Frontal cortex (tissue), 4 donors: Measurements from ENCODE around the gene RNF130. TPM values are rescaled to one million over a fixed set of nuclear protein-coding genes. Genes with fewer than 3 reads are reported as not detected.

Experiments
- DNase-seq, 2 donors: peaks; one replicate each; pipeline ENCODE4 v3.0.0; 2012; ENCODE audit warnings: low spot score in 2 of 2
- FAIRE-seq: peaks from 2 replicates; lab custom pipeline; 2012; peaks lifted over from hg19 to GRCh38; lab: Jason Lieb, UNC
- total RNA-seq: library from RNA; depleted of rRNA; stranded (reverse); fragments of >200 nt; gene quantifications from one replicate; pipeline ENCODE4 v1.2.3, GENCODE V29; 2014
- donor health status: control.
- donor health status: control.
- donor health status: control.

RNF130 gene
- total RNA-seq = 56.7 TPM

GRCh38 chr5:180071531-180072255, at the start of gene RNF130:
RNF130 (minus strand) TSS chr5:180071759; CDS start chr5:180071702, 57 bp downstream.
- no peak for FAIRE-seq
- peak; percentile 90 to 93 for DNase-seq

- no peak for DNase-seq
These were observed 48.9 kb upstream of the RNF130 start for GRCh38 chr5:180120237-180121101.

GRCh38 chr5:180119903-180120236, 48.3 kb upstream of the RNF130 start:
- DNase-seq (no peak), FAIRE-seq (no peak)

More at GRCh38 chr5:180120237-180121101, 48.9 kb upstream of the RNF130 start:
- no peak for FAIRE-seq

GRCh38 chr5:180119031-180119902, 47.7 kb upstream of the RNF130 start:
- FAIRE-seq (no peak), DNase-seq (no peak)

GRCh38 chr5:180118391-180118791, 46.8 kb upstream of the RNF130 start:
- DNase-seq (no peak), FAIRE-seq (no peak)

GRCh38 chr5:180117000-180117725, 45.6 kb upstream of the RNF130 start:
- DNase-seq (peak in 1 of 2 donors; percentile 10), FAIRE-seq (no peak)

- FAIRE-seq = no peak
- peak in 1 of 2 donors; percentile 20 for DNase-seq
These were observed 44.8 kb upstream of the RNF130 start for GRCh38 chr5:180116077-180116999.

- FAIRE-seq (no peak), DNase-seq (no peak)
These were observed 43.9 kb upstream of the RNF130 start for GRCh38 chr5:180115326-180116076.

- FAIRE-seq (no peak), DNase-seq (no peak)
These were observed 42.9 kb upstream of the RNF130 start for GRCh38 chr5:180114304-180115003.

GRCh38 chr5:180113660-180114303, 42.2 kb upstream of the RNF130 start:
- DNase-seq (no peak), FAIRE-seq (no peak)

GRCh38 chr5:180112181-180112861, 40.8 kb upstream of the RNF130 start:
- no peak for FAIRE-seq

GRCh38 chr5:180111273-180112002, 39.9 kb upstream of the RNF130 start:
- FAIRE-seq (no peak), DNase-seq (no peak)

More at GRCh38 chr5:180112181-180112861, 40.8 kb upstream of the RNF130 start:
- no peak for DNase-seq

GRCh38 chr5:180109920-180110319, 38.4 kb upstream of the RNF130 start:
- FAIRE-seq (no peak), DNase-seq (no peak)

- peak; percentile 43 for FAIRE-seq
- no peak for DNase-seq
These were observed 35.4 kb upstream of the RNF130 start for GRCh38 chr5:180107005-180107404.

- FAIRE-seq (no peak), DNase-seq (no peak)
These were observed 34.3 kb upstream of the RNF130 start for GRCh38 chr5:180105827-180106312.
